Mesothelial cell of epicardium (in vitro differentiated cells): ENCODE measurements around the gene UBTD1. TPM values are rescaled to one million over a fixed set of nuclear protein-coding genes. Genes with fewer than 3 reads are reported as not detected.
"Not testable (repeated sequence)": the region's sequence is repeated elsewhere in the genome, so short reads cannot be mapped to it uniquely, and the experiment has no call there.

Experiments used
- DNase-seq, 2 experiments: peaks; one replicate each; pipeline ENCODE4 v3.0.0; 2021; ENCODE audit warnings: low spot score in 2 of 2; ENCODE audit not compliant: unreplicated experiment in 2 of 2
- H3K27ac Mint-ChIP-seq: 2 replicates; pipeline ENCODE4 v1.8.0; 2021; ENCODE audit warnings: mixed read lengths
- H3K27me3 Mint-ChIP-seq: 2 replicates; pipeline ENCODE4 v1.8.0; 2021; ENCODE audit warnings: low read depth, mixed read lengths
- H3K36me3 Mint-ChIP-seq: 2 replicates; pipeline ENCODE4 v1.8.0; 2021; ENCODE audit warnings: mixed read lengths
- H3K4me1 Mint-ChIP-seq: 2 replicates; pipeline ENCODE4 v1.8.0; 2021; ENCODE audit warnings: mixed read lengths
- H3K4me3 Mint-ChIP-seq: 2 replicates; pipeline ENCODE4 v1.8.0; 2021; ENCODE audit warnings: mild to moderate bottlenecking, moderate library complexity, mixed read lengths
- H3K9me3 Mint-ChIP-seq: 2 replicates; pipeline ENCODE4 v1.8.0; 2021; ENCODE audit warnings: mixed read lengths
- total RNA-seq: library from RNA; stranded (reverse); gene quantifications from 3 replicates; pipeline ENCODE4 v1.2.1, GENCODE V29; 2021
- TF ChIP-seq, protein P1 (sequence below): fragments of 200-600 bp; sonication (generic); IDR thresholded peaks from one replicate; pipeline ENCODE4 v1.5.0; 2021; ENCODE audit warnings: antibody characterized with exemption; ENCODE audit not compliant: unreplicated experiment

The UBTD1 gene
- total RNA-seq, 1 donor from 2014 or later, result 9.1 TPM

DNA sequence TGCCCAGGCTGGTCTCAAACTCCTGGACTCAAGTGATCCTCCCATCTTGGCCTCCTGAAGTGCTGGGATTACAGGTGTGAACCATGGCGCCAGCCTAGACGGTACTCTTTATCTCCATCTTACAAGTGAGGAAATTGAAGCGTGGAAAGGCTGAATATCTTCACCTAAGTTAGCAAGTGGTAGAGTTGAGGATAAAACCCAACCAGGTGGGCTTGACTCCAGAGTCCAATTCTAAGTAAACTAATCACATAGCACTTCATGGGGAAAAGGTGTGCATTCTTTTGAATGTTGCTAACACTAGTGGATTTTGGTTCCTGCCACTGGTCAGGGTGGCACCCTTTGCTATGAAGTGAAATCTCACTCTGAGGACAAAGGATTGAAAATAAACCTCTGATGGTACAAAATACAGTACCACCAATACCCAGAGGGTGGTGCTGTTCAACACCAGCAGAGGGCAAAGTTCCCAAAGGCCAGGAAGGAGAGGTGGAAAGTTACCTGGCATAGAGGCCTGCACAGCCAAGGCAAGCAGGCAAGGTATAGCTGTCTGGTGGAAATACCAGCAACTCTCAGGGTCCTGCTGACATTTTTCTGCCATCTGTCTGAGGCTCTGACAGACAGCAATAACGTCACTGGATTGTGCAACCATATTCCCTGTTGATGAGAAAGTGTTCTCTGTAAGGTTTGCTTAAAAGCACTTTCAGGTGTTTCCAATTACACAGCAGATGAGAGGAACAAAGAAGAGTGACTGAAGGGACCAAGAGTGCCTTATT, 35.2 kb upstream of the UBTD1 start:
- H3K36me3 Mint-ChIP-seq, result peaks cover 30% of the 10 kb centered on the region
- peak overlapping the region; percentile 74 for H3K27ac Mint-ChIP-seq
- DNase-seq, result peak in 1 of 2 experiments; percentile 42

DNA sequence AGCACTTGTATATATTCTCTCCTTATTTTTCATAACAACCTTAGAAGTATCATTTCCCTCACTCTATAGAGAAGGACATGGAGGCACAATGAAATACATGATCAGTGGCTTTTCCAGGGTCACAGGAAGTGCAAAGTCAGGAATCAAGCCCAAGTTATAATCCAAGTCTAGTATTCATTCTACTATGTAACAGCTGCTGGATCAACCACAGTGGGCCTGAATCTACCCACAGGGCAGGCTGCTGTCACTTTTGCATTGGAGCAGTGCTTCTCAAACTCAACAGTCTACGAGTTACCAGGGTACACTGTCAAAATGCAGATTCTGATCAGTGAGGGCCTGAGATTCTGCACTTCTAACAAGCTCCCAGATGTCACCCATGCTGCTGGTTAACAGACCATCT, 34.5 kb upstream of the UBTD1 start:
- H3K27ac Mint-ChIP-seq, result peak overlapping the region; percentile 74
- no peak for DNase-seq
- TF ChIP-seq, protein P1, sequence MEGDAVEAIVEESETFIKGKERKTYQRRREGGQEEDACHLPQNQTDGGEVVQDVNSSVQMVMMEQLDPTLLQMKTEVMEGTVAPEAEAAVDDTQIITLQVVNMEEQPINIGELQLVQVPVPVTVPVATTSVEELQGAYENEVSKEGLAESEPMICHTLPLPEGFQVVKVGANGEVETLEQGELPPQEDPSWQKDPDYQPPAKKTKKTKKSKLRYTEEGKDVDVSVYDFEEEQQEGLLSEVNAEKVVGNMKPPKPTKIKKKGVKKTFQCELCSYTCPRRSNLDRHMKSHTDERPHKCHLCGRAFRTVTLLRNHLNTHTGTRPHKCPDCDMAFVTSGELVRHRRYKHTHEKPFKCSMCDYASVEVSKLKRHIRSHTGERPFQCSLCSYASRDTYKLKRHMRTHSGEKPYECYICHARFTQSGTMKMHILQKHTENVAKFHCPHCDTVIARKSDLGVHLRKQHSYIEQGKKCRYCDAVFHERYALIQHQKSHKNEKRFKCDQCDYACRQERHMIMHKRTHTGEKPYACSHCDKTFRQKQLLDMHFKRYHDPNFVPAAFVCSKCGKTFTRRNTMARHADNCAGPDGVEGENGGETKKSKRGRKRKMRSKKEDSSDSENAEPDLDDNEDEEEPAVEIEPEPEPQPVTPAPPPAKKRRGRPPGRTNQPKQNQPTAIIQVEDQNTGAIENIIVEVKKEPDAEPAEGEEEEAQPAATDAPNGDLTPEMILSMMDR, result no peak
- H3K4me3 Mint-ChIP-seq, result no peak overlapping the region
- H3K9me3 Mint-ChIP-seq, result no peaks in the 10 kb centered on the region
- H3K27me3 Mint-ChIP-seq, result no peaks in the 10 kb centered on the region
- no peaks in the 10 kb centered on the region for H3K4me1 Mint-ChIP-seq
- peaks cover 31% of the 10 kb centered on the region for H3K36me3 Mint-ChIP-seq

More for the DNA sequence above, 35.2 kb upstream of the UBTD1 start:
- Mint-ChIP-seq H3K27me3 (no peaks in the 10 kb centered on the region), H3K4me1 (no peaks in the 10 kb centered on the region), H3K4me3 (no peak overlapping the region), H3K9me3 (no peaks in the 10 kb centered on the region)
- TF ChIP-seq, protein P1, result peak; percentile 91

DNA sequence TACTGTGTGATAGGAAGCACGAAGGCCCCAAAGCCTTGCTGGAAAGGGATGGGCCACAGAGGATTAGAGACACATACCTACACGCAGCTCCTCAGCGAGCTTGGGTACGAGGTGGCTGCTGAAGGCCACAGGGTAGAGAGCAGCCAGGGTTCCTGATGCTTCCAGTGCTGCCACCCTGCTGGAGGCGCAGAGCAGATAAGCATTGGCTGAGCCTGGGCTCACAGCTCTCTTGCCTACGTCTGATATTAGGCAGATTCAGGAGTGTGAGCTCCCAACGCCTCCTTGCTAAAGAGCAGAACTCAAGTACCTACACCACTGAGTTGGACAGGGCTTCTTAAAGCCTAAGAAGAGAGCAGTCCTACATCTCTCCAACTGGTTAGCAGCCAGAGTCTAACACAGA, 32.7 kb upstream of the UBTD1 start:
- no peak overlapping the region for H3K4me3 Mint-ChIP-seq
- peaks cover 32% of the 10 kb centered on the region for H3K36me3 Mint-ChIP-seq
- DNase-seq, result no peak
- TF ChIP-seq, protein P1, result no peak
- peak overlapping the region; percentile 6 for H3K27ac Mint-ChIP-seq
- H3K4me1 Mint-ChIP-seq, result no peaks in the 10 kb centered on the region
- no peaks in the 10 kb centered on the region for H3K9me3 Mint-ChIP-seq
- H3K27me3 Mint-ChIP-seq, result no peaks in the 10 kb centered on the region

DNA sequence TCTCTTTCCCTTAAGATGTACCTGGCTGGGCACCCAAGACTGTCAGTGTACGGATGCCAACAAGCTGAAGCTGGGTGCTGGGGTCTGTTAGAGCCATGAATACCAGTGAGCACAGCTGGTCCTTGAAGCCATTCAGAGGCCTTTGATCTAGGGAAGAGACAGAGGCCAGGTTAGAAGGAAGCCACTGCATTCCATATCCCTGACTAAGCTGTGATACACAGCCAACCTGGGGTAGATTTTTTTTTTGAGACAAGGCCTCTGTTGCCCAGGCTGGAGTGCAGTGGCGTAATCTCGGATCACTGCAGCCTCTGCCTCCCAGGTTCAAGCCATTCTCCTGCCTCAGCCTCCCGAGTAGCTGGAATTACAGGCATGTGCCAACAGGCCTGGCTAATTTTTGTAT, 32.0 kb upstream of the UBTD1 start:
- H3K4me1 Mint-ChIP-seq, result no peaks in the 10 kb centered on the region
- H3K27me3 Mint-ChIP-seq, result no peaks in the 10 kb centered on the region
- peaks cover 33% of the 10 kb centered on the region for H3K36me3 Mint-ChIP-seq
- H3K4me3 Mint-ChIP-seq, result no peak overlapping the region
- H3K27ac Mint-ChIP-seq, result no peak overlapping the region
- TF ChIP-seq, protein P1, result no peak
- H3K9me3 Mint-ChIP-seq, result no peaks in the 10 kb centered on the region
- DNase-seq, result no peak

DNA sequence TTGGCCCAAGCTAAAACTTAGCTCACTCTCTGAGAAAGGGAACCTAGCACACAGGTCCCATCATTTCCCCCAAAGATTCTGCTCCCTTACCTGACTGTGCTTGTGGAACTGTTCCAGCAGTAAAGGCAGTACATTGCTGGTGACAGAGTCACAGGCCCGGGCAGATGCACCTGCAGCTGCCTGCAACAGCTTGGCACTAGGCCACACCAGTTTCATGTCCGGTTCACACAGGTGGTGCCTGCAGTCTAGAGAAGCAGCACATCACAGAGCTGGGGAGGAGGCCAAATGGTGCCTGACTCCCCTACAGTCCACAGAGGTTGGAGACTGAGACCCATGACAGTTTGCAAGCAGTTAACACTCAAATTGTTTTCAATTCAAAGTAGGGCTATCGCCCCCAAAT, 30.6 kb upstream of the UBTD1 start:
- H3K9me3 Mint-ChIP-seq, result no peaks in the 10 kb centered on the region
- TF ChIP-seq, protein P1, result no peak
- no peak overlapping the region for H3K4me3 Mint-ChIP-seq
- H3K4me1 Mint-ChIP-seq, result no peaks in the 10 kb centered on the region
- no peak overlapping the region for H3K27ac Mint-ChIP-seq
- H3K36me3 Mint-ChIP-seq, result peaks cover 29% of the 10 kb centered on the region
- no peaks in the 10 kb centered on the region for H3K27me3 Mint-ChIP-seq
- DNase-seq, result no peak

DNA sequence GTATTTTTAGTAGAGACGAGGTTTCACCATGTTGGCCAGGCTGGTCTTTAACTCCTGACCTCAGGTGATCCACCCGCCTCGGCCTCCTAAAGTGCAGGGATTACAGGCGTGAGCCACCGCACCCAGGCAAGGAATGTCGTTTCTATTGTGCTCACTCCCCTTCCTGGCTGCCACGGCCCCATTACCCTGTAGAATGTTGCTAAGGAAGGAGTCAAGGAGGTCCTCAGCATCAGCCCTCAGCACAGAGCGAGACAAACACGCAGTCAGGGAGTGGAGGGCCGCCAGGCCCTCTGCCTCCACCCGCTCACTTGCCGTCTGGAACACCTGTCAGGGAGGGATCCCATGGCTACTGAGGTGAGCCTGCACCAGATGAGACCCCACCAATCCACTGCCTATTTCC, 29.9 kb upstream of the UBTD1 start:
- H3K27ac Mint-ChIP-seq, H3K27me3 Mint-ChIP-seq, H3K4me1 Mint-ChIP-seq, H3K4me3 Mint-ChIP-seq, H3K9me3 Mint-ChIP-seq, DNase-seq: not testable (repeated sequence)
- peaks cover 31% of the 10 kb centered on the region for H3K36me3 Mint-ChIP-seq
